CD14-positive monocyte (primary cell): ENCODE measurements around the gene KCNE1. TPM values are rescaled to one million over a fixed set of nuclear protein-coding genes. Genes with fewer than 3 reads are reported as not detected.

Experiments used
- DNase-seq, 3 donors: peaks; one replicate each; pipeline ENCODE4 v3.0.0-alpha.2; 2011 to 2022
- H2AFZ ChIP-seq: 2 replicates; pipeline ENCODE4 v1.6.0; 2012; ENCODE audit warnings: mild to moderate bottlenecking, low read depth, low read length, inconsistent platforms; ENCODE audit not compliant: insufficient read depth, poor library complexity, severe bottlenecking
- H3K27ac ChIP-seq, 2 donors: 1 replicate in 1 of 2; 2 replicates in 1 of 2; pipeline ENCODE4 v1.5.1; 2012 to 2013; ENCODE audit warnings: low read length in 2 of 2, control low read depth in 1 of 2, inconsistent platforms in 1 of 2, low read depth in 1 of 2, mild to moderate bottlenecking in 1 of 2
- H3K27me3 ChIP-seq, 2 donors: one replicate each; pipeline versions ENCODE4 v1.6.0 to v1.6.1; 2011 to 2013; ENCODE audit warnings: low read length in 2 of 2; ENCODE audit not compliant: control insufficient read depth in 2 of 2, insufficient read depth in 2 of 2
- H3K36me3 ChIP-seq, 2 donors: replicated peaks in 1 of 2; 1 replicate in 1 of 2; 2 replicates in 1 of 2; pipeline versions ENCODE4 v1.5.1 to v1.6.1; 2012 to 2013; ENCODE audit warnings: low read length in 2 of 2, control low read depth in 1 of 2, inconsistent platforms in 1 of 2, mild to moderate bottlenecking in 1 of 2; ENCODE audit not compliant: insufficient read depth in 2 of 2, control insufficient read depth in 1 of 2
- H3K4me1 ChIP-seq, 2 donors: 1 replicate in 1 of 2; 2 replicates in 1 of 2; pipeline versions ENCODE4 v1.5.1 to v1.6.1; 2012 to 2013; ENCODE audit warnings: low read length in 2 of 2, control low read depth in 1 of 2, inconsistent platforms in 1 of 2, mild to moderate bottlenecking in 1 of 2, moderate library complexity in 1 of 2; ENCODE audit not compliant: insufficient read depth in 2 of 2, control insufficient read depth in 1 of 2
- H3K4me2 ChIP-seq: replicated peaks from 2 replicates; pipeline ENCODE3; 2012; ENCODE audit warnings: low read length, moderate library complexity, mild to moderate bottlenecking; ENCODE audit not compliant: poor library complexity, severe bottlenecking; ENCODE audit errors: extremely low read depth
- H3K4me3 ChIP-seq, 3 experiments: fragments of 200-600 bp in 1 of 3; sonication (generic) in 1 of 3; replicated peaks in 1 of 3; 1 replicate in 2 of 3; 2 replicates in 1 of 3; pipeline ENCODE4 v1.5.1; 2011 to 2013; ENCODE audit warnings: low read length in 3 of 3, mild to moderate bottlenecking in 3 of 3, control low read depth in 2 of 3, low read depth in 2 of 3, inconsistent platforms in 1 of 3, moderate library complexity in 1 of 3
- H3K79me2 ChIP-seq: 2 replicates; pipeline ENCODE4 v1.6.0; 2012; ENCODE audit warnings: mild to moderate bottlenecking, control low read depth, inconsistent platforms, low read length, moderate library complexity; ENCODE audit not compliant: insufficient read depth
- H3K9ac ChIP-seq: 2 replicates; pipeline ENCODE4 v1.6.0; 2017; ENCODE audit warnings: low read length, mild to moderate bottlenecking; ENCODE audit not compliant: insufficient read depth, poor library complexity, severe bottlenecking
- H3K9me3 ChIP-seq, 2 donors: replicated peaks in 1 of 2; 1 replicate in 1 of 2; 2 replicates in 1 of 2; pipeline versions ENCODE4 v1.5.1 to v1.6.1; 2012 to 2013; ENCODE audit warnings: low read length in 2 of 2, control low read depth in 1 of 2; ENCODE audit not compliant: control insufficient read depth in 1 of 2, insufficient read depth in 1 of 2
- H4K20me1 ChIP-seq: 2 replicates; pipeline ENCODE4 v1.6.0; 2012; ENCODE audit warnings: mild to moderate bottlenecking, low read length, control low read depth, moderate library complexity; ENCODE audit not compliant: insufficient read depth
- H3K27ac Mint-ChIP-seq, 7 donors: one replicate each; pipeline ENCODE4 v1.8.0; 2020; ENCODE audit warnings: mild to moderate bottlenecking in 7 of 7, mixed read lengths in 7 of 7, moderate library complexity in 6 of 7, inconsistent platforms in 2 of 7
- H3K27me3 Mint-ChIP-seq, 3 donors: one replicate each; pipeline ENCODE4 v1.8.0; 2021 to 2022; ENCODE audit warnings: low read depth in 3 of 3, mild to moderate bottlenecking in 3 of 3, mixed read lengths in 3 of 3, moderate library complexity in 3 of 3, inconsistent platforms in 1 of 3
- H3K36me3 Mint-ChIP-seq, 2 donors: one replicate each; pipeline ENCODE4 v1.8.0; 2020; ENCODE audit warnings: mixed read lengths in 2 of 2, inconsistent platforms in 1 of 2, mild to moderate bottlenecking in 1 of 2
- H3K4me1 Mint-ChIP-seq: one replicate; pipeline ENCODE4 v1.8.0; 2020; ENCODE audit warnings: mild to moderate bottlenecking, mixed read lengths
- H3K4me3 Mint-ChIP-seq, 2 donors: one replicate each; pipeline ENCODE4 v1.8.0; 2020; ENCODE audit warnings: mild to moderate bottlenecking in 2 of 2, mixed read lengths in 2 of 2, moderate library complexity in 1 of 2
- H3K9me3 Mint-ChIP-seq, 7 donors: one replicate each; pipeline ENCODE4 v1.8.0; 2020 to 2022; ENCODE audit warnings: mixed read lengths in 7 of 7, mild to moderate bottlenecking in 6 of 7, moderate library complexity in 6 of 7, inconsistent platforms in 2 of 7
- CTCF ChIP-seq: fragments of 200-600 bp; IDR thresholded peaks from one replicate; pipeline ENCODE4 v1.8.0; 2022; ENCODE audit warnings: antibody characterized with exemption, mild to moderate bottlenecking
- WGBS: methylation state at CpG from one replicate; pipeline ENCODE4 v1.1.5; 2013; ENCODE audit warnings: missing lambda C conversion rate; ENCODE audit not compliant: insufficient coverage; 5-methylcytosine and 5-hydroxymethylcytosine counted together
- intact Hi-C, 2 donors: fragments of 100-400 bp; cut with micrococcal nuclease; formaldehyde crosslinking; loops; one replicate each; pipeline versions ENCODE4 v1.15.0 to v1.15.1; 2023
- polyA plus RNA-seq, 3 donors: library from polyadenylated mRNA; depleted of rRNA in 1 of 3; unstranded in 2 of 3; stranded (reverse) in 1 of 3; fragments of 300-500 nt in 2 of 3; fragments of >200 nt in 1 of 3; fragmentation: Illumina TruSeq in 2 of 3; gene quantifications; 1 replicate in 2 of 3; 2 replicates in 1 of 3; pipeline ENCODE4 v1.2.3, GENCODE V29; 2012 to 2021

The KCNE1 gene
- polyA plus RNA-seq, 3 donors = 1.5 to 15.9 (median 3.2) TPM

DNA sequence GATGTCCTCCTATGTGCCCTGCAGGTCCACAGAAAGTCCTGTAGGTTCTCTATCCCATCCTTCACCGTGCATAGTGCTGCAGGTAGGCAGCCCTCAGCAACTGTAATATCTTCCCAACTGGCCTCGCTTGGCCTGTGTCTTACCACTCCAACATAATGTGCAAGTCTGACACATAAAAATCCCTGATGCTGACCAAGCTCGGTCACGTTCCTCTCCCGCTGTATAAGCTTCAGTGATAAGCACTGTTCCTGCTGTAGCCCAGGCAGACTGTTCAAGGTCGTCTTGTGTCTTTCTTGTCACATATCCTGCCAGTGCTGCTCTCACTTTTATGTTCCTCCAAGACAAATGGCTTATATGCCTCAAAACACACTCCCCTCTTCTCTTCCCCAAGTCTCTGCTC is 19.4 kb upstream of the KCNE1 start:
- 96% methylated on average over 6 of the region's 6 CpGs for WGBS
- DNase-seq = no peak
- H3K27ac ChIP-seq = no peak overlapping the region
- peaks cover 2 to 18% of the 10 kb centered on the region in 2 donors for H3K36me3 Mint-ChIP-seq
- no peaks in the 10 kb centered on the region for H3K9me3 ChIP-seq
- H3K36me3 ChIP-seq = no peaks in the 10 kb centered on the region
- TF ChIP-seq CTCF = no peak
- no peak overlapping the region for H2AFZ ChIP-seq
- no peaks in the 10 kb centered on the region for H4K20me1 ChIP-seq
- H3K4me1 ChIP-seq = peaks cover 35 to 44% of the 10 kb centered on the region in 2 donors
- peaks cover 0 to 4% (median 0%) of the 10 kb centered on the region in 7 donors for H3K9me3 Mint-ChIP-seq
- H3K27me3 Mint-ChIP-seq = peaks cover 0 to 2% (median 0%) of the 10 kb centered on the region in 3 donors
- peaks cover 48% of the 10 kb centered on the region for H3K4me1 Mint-ChIP-seq
- no peak overlapping the region for H3K4me3 Mint-ChIP-seq
- peak overlapping the region in 1 of 7 donors; percentile 32 for H3K27ac Mint-ChIP-seq
- intact Hi-C loops = no loop called here
- no peak overlapping the region for H3K4me2 ChIP-seq
- no peak overlapping the region for H3K9ac ChIP-seq
- H3K79me2 ChIP-seq = peaks cover 4% of the 10 kb centered on the region
- no peaks in the 10 kb centered on the region for H3K27me3 ChIP-seq
- no peak overlapping the region for H3K4me3 ChIP-seq

- Histone ChIP-seq H3K9ac (no peak overlapping the region), H3K27ac (no peak overlapping the region), H3K27me3 (no peaks in the 10 kb centered on the region), H3K79me2 (peaks cover 6% of the 10 kb centered on the region), H4K20me1 (no peaks in the 10 kb centered on the region), H3K9me3 (no peaks in the 10 kb centered on the region), H2AFZ (no peak overlapping the region), H3K4me2 (no peak overlapping the region), H3K4me3 (no peak overlapping the region), H3K36me3 (no peaks in the 10 kb centered on the region), H3K4me1 (peaks cover 27 to 39% of the 10 kb centered on the region in 2 donors)
- Mint-ChIP-seq H3K9me3 (peaks cover 0 to 4% (median 0%) of the 10 kb centered on the region in 7 donors), H3K27me3 (peaks cover 0 to 2% (median 0%) of the 10 kb centered on the region in 3 donors), H3K4me3 (no peak overlapping the region), H3K36me3 (peaks cover 2 to 14% of the 10 kb centered on the region in 2 donors), H3K4me1 (peaks cover 41% of the 10 kb centered on the region), H3K27ac (no peak overlapping the region)
- no peak for DNase-seq
- intact Hi-C loops = no loop called here
- no peak for TF ChIP-seq CTCF
These were observed 18.3 kb upstream of the KCNE1 start for GRCh38 chr21:34530261-34530660.
